HCT116 (cell line): ENCODE results near the gene ZFAND5. TPM values are rescaled to one million over a fixed set of nuclear protein-coding genes. Genes with fewer than 3 reads are reported as not detected.

Experiments
- ATAC-seq: fragments of 200-7000 bp; cut with Tn5 transposase; 2 replicates; pipeline ENCODE4 v1.9.1; 2020; ENCODE audit warnings: mild to moderate bottlenecking, moderate library complexity
- BruUV-seq: library from RNA; stranded (reverse); fragments of 400-500 nt; replicated peaks from 2 replicates; lab custom pipeline; 2021; lab: Mats Ljungman, UMichigan
- CTCF ChIA-PET: fragments of 300-600 bp; sonication (Branson Sonifier 250); formaldehyde crosslinking; loops from one replicate; lab custom pipeline; 2021; ENCODE audit warnings: antibody characterized with exemption; lab: Charles Lee
- POLR2A ChIA-PET: fragments of 300-600, 350-600 bp; sonication (Branson Sonifier 250); formaldehyde crosslinking; loops from one replicate; lab custom pipeline; 2021; ENCODE audit warnings: antibody characterized with exemption; lab: Charles Lee
- RAD21 ChIA-PET, 2 experiments: fragments of 300-600 bp; sonication (Branson Sonifier 250); formaldehyde crosslinking; loops; one replicate each; lab custom pipeline; 2023; ENCODE audit warnings: low total read pairs in 2 of 2; ENCODE audit not compliant: uncharacterized antibody in 2 of 2, unreplicated experiment in 2 of 2, low non-redundant PET in 1 of 2; lab: Charles Lee
- DNase-seq: peaks from one replicate; pipeline ENCODE4 v3.0.0-alpha.2; 2010; ENCODE audit warnings: low read depth, low spot score
- H2AFZ ChIP-seq: fragments of 200-600 bp; shearing (Covaris generic), sonication (generic); 2 replicates; pipeline ENCODE4 v1.6.1; 2017; ENCODE audit warnings: low read depth, mixed run types, mixed read lengths, antibody characterized with exemption, low read length; ENCODE audit not compliant: poor library complexity, severe bottlenecking
- H3K27ac ChIP-seq: 2 replicates; pipeline ENCODE4 v1.5.1; 2012; ENCODE audit warnings: low read depth, low read length
- H3K27me3 ChIP-seq: fragments of 200-600 bp; sonication (generic); 2 replicates; pipeline ENCODE4 v1.6.1; 2016; ENCODE audit warnings: mixed run types, low read length, mixed read lengths; ENCODE audit not compliant: insufficient read depth
- H3K36me3 ChIP-seq, 2 experiments: fragments of 200-500 bp in 1 of 2; fragments of 200-600 bp in 1 of 2; sonication (Bioruptor generic) in 1 of 2; sonication (generic) in 1 of 2; 2 replicates each; pipeline versions ENCODE4 v1.5.1 to v1.6.1; 2014 to 2016; ENCODE audit warnings: low read length in 2 of 2, inconsistent platforms in 1 of 2, mixed read lengths in 1 of 2, mixed run types in 1 of 2; ENCODE audit not compliant: insufficient read depth in 2 of 2, control insufficient read depth in 1 of 2
- H3K4me1 ChIP-seq, 2 experiments: fragments of 200-600 bp in 1 of 2; sonication (generic) in 1 of 2; 2 replicates each; pipeline versions ENCODE4 v1.5.1 to v1.6.1; 2012 to 2017; ENCODE audit warnings: low read length in 2 of 2, inconsistent platforms in 1 of 2, mild to moderate bottlenecking in 1 of 2, mixed read lengths in 1 of 2, mixed run types in 1 of 2, moderate library complexity in 1 of 2; ENCODE audit not compliant: insufficient read depth in 2 of 2, control insufficient read depth in 1 of 2
- H3K4me2 ChIP-seq: fragments of 200-600 bp; sonication (generic); 2 replicates; pipeline ENCODE4 v1.6.1; 2017; ENCODE audit warnings: mixed run types, low read length, mixed read lengths
- H3K4me3 ChIP-seq, 2 experiments: fragments of 200-600 bp in 1 of 2; sonication (generic) in 1 of 2; replicated peaks in 1 of 2; 2 replicates each; pipeline ENCODE4 v1.5.1; 2011 to 2016; ENCODE audit warnings: low read length in 2 of 2, control low read depth in 1 of 2, low read depth in 1 of 2, mild to moderate bottlenecking in 1 of 2, mixed read lengths in 1 of 2, mixed run types in 1 of 2
- H3K79me2 ChIP-seq: fragments of 200-600 bp; sonication (generic); 2 replicates; pipeline ENCODE4 v1.6.1; 2017; ENCODE audit warnings: mild to moderate bottlenecking, mixed run types, low read length, moderate library complexity, mixed read lengths; ENCODE audit not compliant: insufficient read depth
- H3K9ac ChIP-seq: fragments of 200-600 bp; sonication (generic); 2 replicates; pipeline ENCODE4 v1.6.1; 2016; ENCODE audit warnings: low read length, mixed read lengths
- H3K9me2 ChIP-seq: fragments of 200-600 bp; sonication (generic), shearing (Covaris generic); 2 replicates; pipeline ENCODE4 v1.6.1; 2017; ENCODE audit warnings: mixed run types, mild to moderate bottlenecking, moderate library complexity; ENCODE audit not compliant: insufficient read depth
- H3K9me3 ChIP-seq, 2 experiments: fragments of 200-500 bp in 1 of 2; fragments of 200-600 bp in 1 of 2; sonication (Bioruptor generic) in 1 of 2; sonication (generic) in 1 of 2; 2 replicates each; pipeline ENCODE4 v1.6.1; 2014 to 2017; ENCODE audit warnings: low read length in 2 of 2, mixed read lengths in 2 of 2, inconsistent platforms in 1 of 2, low read depth in 1 of 2, mild to moderate bottlenecking in 1 of 2, mixed run types in 1 of 2, moderate library complexity in 1 of 2; ENCODE audit not compliant: control insufficient read depth in 1 of 2, insufficient read depth in 1 of 2
- H4K20me1 ChIP-seq: fragments of 200-600 bp; sonication (generic), shearing (Covaris generic); 2 replicates; pipeline ENCODE4 v1.6.1; 2017; ENCODE audit warnings: mixed run types, mild to moderate bottlenecking, moderate library complexity; ENCODE audit not compliant: insufficient read depth
- CBX3 ChIP-seq: IDR thresholded peaks from 2 replicates; pipeline ENCODE4 v1.6.1; 2012; ENCODE audit warnings: low read depth
- CEBPB ChIP-seq: IDR thresholded peaks from 2 replicates; pipeline ENCODE4 v1.6.1; 2012; ENCODE audit warnings: low read depth
- CTCF ChIP-seq, 3 experiments: fragments of 200-600 bp in 1 of 3; sonication (generic) in 1 of 3; IDR thresholded peaks in 2 of 3; conservative IDR thresholded peaks in 1 of 3; 2 replicates each; pipeline ENCODE4 v1.5.1; 2012 to 2017; ENCODE audit warnings: low read depth in 2 of 3, low read length in 2 of 3, antibody characterized with exemption in 1 of 3, borderline replicate concordance in 1 of 3, control low read depth in 1 of 3, mild to moderate bottlenecking in 1 of 3, mixed read lengths in 1 of 3, mixed run types in 1 of 3, moderate library complexity in 1 of 3; ENCODE audit not compliant: insufficient read depth in 1 of 3
- EGR1 ChIP-seq: IDR thresholded peaks from 2 replicates; pipeline ENCODE4 v1.6.1; 2012; ENCODE audit warnings: low read depth
- FOSL1 ChIP-seq: IDR thresholded peaks from 2 replicates; pipeline ENCODE4 v1.6.1; 2012; ENCODE audit warnings: low read depth
- JUND ChIP-seq: IDR thresholded peaks from 2 replicates; pipeline ENCODE4 v1.6.1; 2012
- POLR2AphosphoS5 ChIP-seq: IDR thresholded peaks from 2 replicates; pipeline ENCODE4 v1.6.1; 2011; ENCODE audit warnings: mild to moderate bottlenecking, low read depth, low read length, moderate library complexity
- RAD21 ChIP-seq: IDR thresholded peaks from 2 replicates; pipeline ENCODE4 v1.6.1; 2012; ENCODE audit warnings: low read depth, mild to moderate bottlenecking
- SRF ChIP-seq: IDR thresholded peaks from 2 replicates; pipeline ENCODE4 v1.6.1; 2012; ENCODE audit warnings: low read depth
- ZFX ChIP-seq: fragments of 450-650 bp; IDR thresholded peaks from 2 replicates; pipeline ENCODE4 v1.6.1; 2017
- intact Hi-C: fragments of 100-400 bp; cut with micrococcal nuclease; formaldehyde crosslinking; loops from 2 replicates; pipeline ENCODE4 v1.10.0; 2022
- total RNA-seq: library from RNA; stranded (reverse); gene quantifications from one replicate; pipeline ENCODE4 v1.2.1, GENCODE V29; 2021; ENCODE audit not compliant: unreplicated experiment

The ZFAND5 gene
- total RNA-seq, 1 experiment from 2014 or later: 128 TPM

- Histone ChIP-seq H3K27me3 (no peaks in the 10 kb centered on the region), H4K20me1 (peaks cover 20% of the 10 kb centered on the region; the same call in 1 of the 2 replicates), H3K79me2 (peaks cover 32% of the 10 kb centered on the region), H3K9me3 (no peaks in the 10 kb centered on the region), H3K4me2 (no peak overlapping the region), H3K27ac (no peak overlapping the region)
- ChIA-PET RAD21 (no interaction called here), CTCF (no interaction called here)
- BruUV-seq: no TSS peak
- no peak for DNase-seq
- TF ChIP-seq CTCF (IDR thresholded peaks at IDR 0.05 in 2 of 3, conservative IDR thresholded peaks at IDR 0.05 in 1 of 3; ENCODE audit: borderline replicate concordance in 1 of 3, insufficient read depth in 1 of 3, low read depth in 2 of 3, low read length in 2 of 3) (no peak), FOSL1 (no peak), POLR2AphosphoS5 (peak; percentile 28; the same call in 1 of the 2 replicates)
- TF ChIP-seq, all 23 proteins: peak for 1
- no peaks in the 10 kb centered on the region for H3K9me2 ChIP-seq
- peaks cover 34 to 39% of the 10 kb centered on the region in 2 experiments for H3K36me3 ChIP-seq
- H3K4me1 ChIP-seq: no peaks in the 10 kb centered on the region
- H3K9ac ChIP-seq: no peak overlapping the region
- 0 out of 2 replicates have a peak, but pooled peaks have one; percentile 25 for ATAC-seq
- H3K4me3 ChIP-seq: no peak overlapping the region
- intact Hi-C loops: no loop called here
- POLR2A ChIA-PET: no interaction called here
- H2AFZ ChIP-seq: no peak overlapping the region
Observed at GRCh38 chr9:72353455-72354116, 11.4 kb downstream of the ZFAND5 start.

- Histone ChIP-seq H3K79me2 (peaks cover 26% of the 10 kb centered on the region), H3K36me3 (peaks cover 30 to 32% of the 10 kb centered on the region in 2 experiments), H3K4me3 (no peak overlapping the region), H4K20me1 (peaks cover 14% of the 10 kb centered on the region; the same call in 1 of the 2 replicates), H3K9me3 (no peaks in the 10 kb centered on the region), H3K4me1 (no peaks in the 10 kb centered on the region), H3K9me2 (no peaks in the 10 kb centered on the region), H3K27ac (no peak overlapping the region), H3K27me3 (no peaks in the 10 kb centered on the region), H2AFZ (no peak overlapping the region), H3K9ac (no peak overlapping the region), H3K4me2 (no peak overlapping the region)
- TF ChIP-seq JUND (no peak), RAD21 (no peak), CBX3 (no peak), ZFX (no peak), CEBPB (no peak), EGR1 (no peak), CTCF (IDR thresholded peaks at IDR 0.05 in 2 of 3, conservative IDR thresholded peaks at IDR 0.05 in 1 of 3; ENCODE audit: borderline replicate concordance in 1 of 3, insufficient read depth in 1 of 3, low read depth in 2 of 3, low read length in 2 of 3) (no peak), SRF (no peak)
- no TSS peak for BruUV-seq
- ChIA-PET CTCF (no interaction called here), RAD21 (no interaction called here), POLR2A (no interaction called here)
- peak; percentile 20; the same call in 1 of the 2 replicates for ATAC-seq
- no peak for DNase-seq
- intact Hi-C loops: no loop called here
Observed at GRCh38 chr9:72352911-72353388, 12.1 kb downstream of the ZFAND5 start.
